ENCODE results near the gene RNF19B.
"Not testable (repeated sequence)": the region's sequence is repeated elsewhere in the genome, so short reads cannot be mapped to it uniquely, and the experiment has no call there.

RNF19B gene

GRCh38 chr1:32928715-32929114 is 35.9 kb downstream of the RNF19B start:
- DNase-seq (ENCODE audit: low spot score) = no peak

- no peak for DNase-seq (ENCODE audit: low spot score)
Observed at GRCh38 chr1:32928285-32928684, 36.3 kb downstream of the RNF19B start.

- DNase-seq (ENCODE audit: low spot score) = no peak
Observed at GRCh38 chr1:32927441-32927840, 37.2 kb downstream of the RNF19B start.

- no peak for DNase-seq (ENCODE audit: low spot score)
Observed at GRCh38 chr1:32926562-32926961, 38.0 kb downstream of the RNF19B start.

DNA sequence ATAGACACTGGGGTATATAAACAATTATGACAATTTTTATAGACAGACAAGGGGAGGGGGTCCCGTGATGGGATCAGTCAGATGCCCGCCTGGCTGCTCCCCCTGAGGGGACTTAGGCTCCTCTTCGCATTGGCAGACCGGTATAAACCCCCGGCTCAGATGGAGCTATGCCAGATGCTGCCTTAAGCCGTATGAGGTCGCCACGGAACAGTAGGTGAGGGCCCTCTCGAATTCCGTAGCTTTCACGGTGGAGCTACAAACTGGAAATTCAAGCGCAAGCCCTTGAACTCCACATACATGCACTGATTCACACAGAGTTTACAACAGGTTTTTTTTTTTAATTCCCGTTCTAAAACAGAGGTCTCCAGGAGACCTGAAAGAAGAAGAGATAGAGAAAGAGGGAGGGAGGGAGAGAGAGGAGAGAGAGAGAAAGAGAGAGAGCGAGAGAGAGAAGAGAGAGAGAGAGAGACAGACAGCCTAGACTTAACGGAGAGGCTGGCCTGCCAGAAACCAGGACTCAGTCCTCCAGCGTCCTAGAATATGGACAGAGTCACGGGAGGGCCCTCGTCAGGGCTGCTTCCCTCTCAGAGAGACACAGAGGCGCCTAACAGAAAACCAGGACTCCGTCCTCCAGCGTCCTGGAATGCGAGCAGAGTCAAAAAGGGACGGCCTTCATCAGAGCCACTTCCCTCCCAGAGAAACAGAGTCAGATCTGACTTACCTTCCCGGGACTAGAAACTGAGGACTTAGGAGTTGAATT is 39.0 kb downstream of the RNF19B start:
- DNase-seq (ENCODE audit: low spot score) = no peak

- DNase-seq (ENCODE audit: low spot score) = no peak
Observed at GRCh38 chr1:32924881-32925344, 39.7 kb downstream of the RNF19B start.

DNA sequence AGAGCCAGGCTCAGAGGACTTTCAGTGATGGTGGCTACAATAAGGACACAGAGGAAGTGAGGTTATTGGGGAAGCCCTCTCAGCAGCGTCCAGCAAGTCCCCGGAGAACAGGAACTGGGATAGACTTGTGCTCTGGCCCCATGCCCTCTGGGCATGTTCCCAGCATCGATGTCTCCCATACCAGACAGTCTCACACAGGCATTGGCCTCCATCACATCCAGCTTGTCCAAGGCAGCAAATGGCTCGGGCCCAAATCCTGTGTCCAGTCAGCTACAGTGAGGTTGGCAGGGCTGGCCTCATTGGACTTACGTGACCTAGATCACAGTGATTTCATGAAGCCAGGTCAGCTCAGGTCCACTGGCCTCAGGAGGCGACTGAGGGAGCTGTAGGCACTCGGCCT is 43.8 kb downstream of the RNF19B start:
- DNase-seq (ENCODE audit: low spot score) = no peak

GRCh38 chr1:32919811-32920733 is 44.5 kb downstream of the RNF19B start:
- DNase-seq (ENCODE audit: low spot score) = no peak

DNA sequence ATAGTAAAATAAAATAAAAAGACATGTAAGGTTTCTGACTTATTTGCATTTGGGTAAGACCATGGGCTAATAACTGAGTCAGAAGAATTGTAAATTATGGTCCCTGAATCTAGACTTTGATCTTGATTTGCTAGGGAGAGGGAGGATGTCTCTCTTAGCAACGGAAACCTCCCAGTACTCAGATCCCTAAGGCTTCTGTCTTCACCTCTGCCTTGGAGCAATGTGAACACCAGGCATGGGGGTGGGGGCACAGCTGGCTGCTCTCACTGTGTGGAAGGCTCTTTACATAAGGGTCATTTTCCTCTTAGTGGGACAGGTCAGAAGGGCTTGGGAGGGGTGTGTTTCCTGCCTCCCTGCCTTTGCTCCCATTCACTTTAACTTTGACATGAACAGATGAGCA is 46.4 kb downstream of the RNF19B start:
- no peak for DNase-seq (ENCODE audit: low spot score)

GRCh38 chr1:32917521-32917920 is 47.1 kb downstream of the RNF19B start:
- DNase-seq (ENCODE audit: low spot score) = no peak

DNA sequence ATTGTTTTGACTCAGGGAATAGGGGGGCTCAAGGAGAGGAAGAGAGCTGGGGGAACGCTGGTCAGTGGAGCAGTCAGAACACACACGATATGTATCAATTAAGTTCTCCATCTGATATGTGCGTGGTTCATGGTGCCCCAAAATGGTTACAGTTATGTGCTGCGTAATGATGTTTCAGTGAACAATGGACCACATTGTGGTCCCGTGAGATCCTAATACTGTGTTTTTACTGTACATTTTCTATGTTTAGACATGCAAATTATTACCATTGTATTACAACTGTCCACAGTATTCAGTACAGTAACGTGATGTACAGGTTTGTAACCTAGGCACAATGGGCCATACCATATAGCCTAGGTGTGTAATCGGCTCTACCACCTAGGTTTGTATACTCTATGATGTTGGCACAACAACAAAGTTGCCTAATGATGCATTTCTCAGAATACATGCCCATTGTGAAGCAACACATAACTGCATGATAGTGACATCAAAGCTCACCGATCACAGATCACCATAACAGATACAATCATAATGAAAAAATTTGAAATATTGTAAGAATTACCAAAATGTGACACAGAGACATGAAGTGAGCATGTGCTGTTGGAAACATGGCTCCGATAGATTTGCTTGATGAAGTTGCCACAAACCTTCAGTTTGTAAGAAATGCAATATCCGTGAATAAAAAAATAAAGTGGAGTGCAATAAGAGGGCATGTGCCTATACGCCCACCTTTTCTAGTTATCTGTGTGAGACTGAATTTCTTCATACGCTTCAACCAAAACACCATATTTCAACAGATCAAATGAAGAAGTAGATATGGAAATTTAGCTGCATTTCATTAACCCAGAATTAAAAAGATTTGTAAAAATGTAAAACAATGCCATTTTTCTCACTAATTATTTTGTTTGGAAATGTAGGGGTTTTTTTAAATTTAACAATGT is 48.6 kb downstream of the RNF19B start:
- DNase-seq (ENCODE audit: low spot score) = no peak

GRCh38 chr1:32910319-32910718 is 54.3 kb downstream of the RNF19B start:
- no peak for DNase-seq (ENCODE audit: low spot score)

DNA sequence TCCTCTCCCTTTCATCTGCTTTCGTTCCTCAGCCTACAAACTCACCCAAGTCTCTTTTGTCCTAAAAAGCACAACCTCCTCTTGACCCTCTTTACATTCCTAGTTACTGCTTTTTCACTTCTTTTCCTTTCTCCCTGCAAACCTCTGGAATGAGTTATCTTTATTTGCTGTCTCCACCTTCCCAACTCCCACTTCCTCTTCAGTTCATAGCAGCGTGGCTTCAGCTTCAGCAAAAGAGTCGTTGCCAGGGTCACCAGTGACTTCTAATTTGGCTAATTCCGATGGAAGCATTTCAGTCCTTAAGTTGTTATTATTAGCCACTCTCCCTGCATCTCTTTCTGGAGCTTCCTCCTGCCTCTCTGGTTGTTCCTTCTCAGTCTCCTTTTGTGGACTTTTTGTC is 57.2 kb downstream of the RNF19B start:
- DNase-seq (ENCODE audit: low spot score) = no peak

DNA sequence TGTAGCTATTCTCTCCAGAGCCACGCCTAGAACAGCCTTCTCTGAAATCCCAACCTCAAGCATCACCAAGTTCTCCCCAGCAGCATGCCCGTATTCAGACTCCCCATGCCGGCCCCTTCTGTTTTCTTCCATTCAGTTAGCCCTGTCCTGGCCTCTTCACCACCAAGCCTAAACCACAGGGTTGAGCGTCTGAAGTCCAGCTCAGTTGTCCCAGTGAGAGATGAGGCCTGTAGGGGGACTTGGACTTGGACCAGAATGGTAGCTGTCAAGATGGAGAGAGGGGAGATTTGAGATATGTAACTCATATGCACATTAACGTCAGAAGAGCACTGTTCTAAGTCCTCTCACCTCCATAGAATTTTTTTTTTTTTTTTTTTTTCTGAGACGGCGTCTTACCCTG is 58.0 kb downstream of the RNF19B start:
- no peak for DNase-seq (ENCODE audit: low spot score)

GRCh38 chr1:32905588-32905987 is 59.0 kb downstream of the RNF19B start:
- not testable (repeated sequence) for DNase-seq (ENCODE audit: low spot score)

- no peak for DNase-seq (ENCODE audit: low spot score)
Observed at GRCh38 chr1:32904797-32905196, 59.8 kb downstream of the RNF19B start.

GRCh38 chr1:32903991-32904785 is 60.4 kb downstream of the RNF19B start:
- DNase-seq (ENCODE audit: low spot score) = no peak

- no peak for DNase-seq (ENCODE audit: low spot score)
Observed at GRCh38 chr1:32902535-32902920, 62.1 kb downstream of the RNF19B start.

DNA sequence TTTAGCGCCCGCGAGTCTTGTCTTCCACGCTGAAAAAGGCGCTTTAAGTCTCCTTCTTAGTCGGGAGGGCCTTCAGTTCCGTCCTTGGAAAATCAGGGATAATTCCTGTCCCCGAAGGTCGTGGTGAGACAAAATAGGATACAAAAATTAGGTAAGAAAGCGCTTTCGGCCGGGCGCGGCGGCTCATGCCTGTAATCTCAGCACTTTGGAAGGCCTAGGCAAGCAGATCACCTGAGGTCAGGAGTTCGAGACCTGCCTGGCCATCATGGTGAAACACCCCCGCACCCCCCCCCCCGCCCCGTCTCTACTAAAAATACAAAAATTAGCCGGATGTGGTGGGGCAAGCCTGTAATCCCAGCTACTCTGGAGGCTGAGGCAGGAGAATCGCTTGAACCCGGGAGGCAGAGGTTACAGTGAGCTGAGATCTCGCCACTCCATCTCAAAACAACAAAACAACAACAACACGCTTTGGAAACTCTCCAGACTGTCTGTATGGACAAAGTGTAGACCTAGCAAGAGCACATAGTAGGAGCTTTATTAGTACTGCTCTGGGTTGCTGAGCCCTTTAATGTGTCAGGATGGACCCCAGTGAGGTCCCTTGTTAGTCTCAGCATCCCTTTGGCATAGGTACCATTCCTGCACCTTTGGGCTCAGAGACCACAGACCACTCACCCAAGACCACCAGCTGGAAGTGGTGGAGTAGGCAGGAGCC is 62.6 kb downstream of the RNF19B start:
- no peak for DNase-seq (ENCODE audit: low spot score)
